Tibial nerve (tissue), 3 donors: ENCODE measurements around the gene CNR2.

ENCODE experiments used
- CTCF ChIP-seq, 5 experiments: fragments of 200-600 bp in 3 of 5; fragments of 450-650 bp in 2 of 5; sonication (generic) in 3 of 5; IDR thresholded peaks; one replicate each; pipeline ENCODE4 v1.5.1; 2016 to 2019; ENCODE audit warnings: antibody characterized with exemption in 5 of 5, mild to moderate bottlenecking in 3 of 5, moderate library complexity in 2 of 5
- POLR2A ChIP-seq, 2 donors: fragments of 450-650 bp; IDR thresholded peaks; one replicate each; pipeline ENCODE4 v1.6.1; 2017; ENCODE audit warnings: antibody characterized with exemption in 2 of 2, mild to moderate bottlenecking in 2 of 2, moderate library complexity in 2 of 2

- TF ChIP-seq POLR2A (IDR thresholded peaks at IDR 0.05) (no peak), CTCF (IDR thresholded peaks at IDR 0.05) (no peak)
Observed at GRCh38 chr1:23875382-23875781, 37.8 kb downstream of the CNR2 start.
